Astrocyte (in vitro differentiated cells and primary cell): ENCODE results near the gene NXPH1. TPM values are rescaled to one million over a fixed set of nuclear protein-coding genes. Genes with fewer than 3 reads are reported as not detected.

Source experiments
- DNase-seq: peaks from one replicate; pipeline ENCODE4 v3.0.0-alpha.2; 2010; ENCODE audit warnings: low read depth
- FAIRE-seq: peaks from 2 replicates; lab custom pipeline; 2011; peaks lifted over from hg19 to GRCh38; lab: Jason Lieb, UNC
- H2AFZ ChIP-seq: 2 replicates; pipeline ENCODE4 v1.6.0; 2012; ENCODE audit warnings: low read depth, low read length, inconsistent platforms
- H3K27ac ChIP-seq: 2 replicates; pipeline ENCODE4 v1.5.1; 2011; ENCODE audit warnings: low read depth, low read length, inconsistent platforms
- H3K27me3 ChIP-seq: 2 replicates; pipeline ENCODE4 v1.6.0; 2011; ENCODE audit warnings: low read length, inconsistent platforms; ENCODE audit not compliant: insufficient read depth
- H3K36me3 ChIP-seq: 2 replicates; pipeline ENCODE4 v1.5.1; 2011; ENCODE audit warnings: low read length, inconsistent platforms; ENCODE audit not compliant: insufficient read depth
- H3K4me1 ChIP-seq: 2 replicates; pipeline ENCODE4 v1.5.1; 2011; ENCODE audit warnings: low read length, inconsistent platforms; ENCODE audit not compliant: insufficient read depth
- H3K4me2 ChIP-seq: 2 replicates; pipeline ENCODE4 v1.6.0; 2012; ENCODE audit warnings: low read length, inconsistent platforms
- H3K4me3 ChIP-seq: 2 replicates; pipeline ENCODE4 v1.5.1; 2011; ENCODE audit warnings: low read depth, mild to moderate bottlenecking, low read length, inconsistent platforms; ENCODE audit not compliant: insufficient read depth
- H3K79me2 ChIP-seq: 2 replicates; pipeline ENCODE4 v1.6.0; 2012; ENCODE audit warnings: mild to moderate bottlenecking, low read length, inconsistent platforms; ENCODE audit not compliant: insufficient read depth
- H3K9ac ChIP-seq: 2 replicates; pipeline ENCODE4 v1.6.0; 2012; ENCODE audit warnings: mild to moderate bottlenecking, low read length, inconsistent platforms
- H3K9me3 ChIP-seq: 2 replicates; pipeline ENCODE4 v1.5.1; 2012; ENCODE audit warnings: low read depth, mild to moderate bottlenecking, low read length, inconsistent platforms; ENCODE audit not compliant: insufficient read depth
- H4K20me1 ChIP-seq: 2 replicates; pipeline ENCODE4 v1.6.0; 2012; ENCODE audit warnings: low read length, inconsistent platforms; ENCODE audit not compliant: insufficient read depth
- H3K27ac Mint-ChIP-seq: one replicate; pipeline ENCODE4 v1.8.0; 2021; ENCODE audit warnings: mild to moderate bottlenecking, mixed read lengths; ENCODE audit not compliant: unreplicated experiment
- H3K27me3 Mint-ChIP-seq: one replicate; pipeline ENCODE4 v1.8.0; 2021; ENCODE audit warnings: low read depth, mixed read lengths; ENCODE audit not compliant: unreplicated experiment
- H3K36me3 Mint-ChIP-seq: one replicate; pipeline ENCODE4 v1.8.0; 2021; ENCODE audit warnings: low read depth, mixed read lengths; ENCODE audit not compliant: unreplicated experiment
- H3K4me1 Mint-ChIP-seq: one replicate; pipeline ENCODE4 v1.8.0; 2021; ENCODE audit warnings: low read depth, mixed read lengths; ENCODE audit not compliant: unreplicated experiment
- H3K4me3 Mint-ChIP-seq: one replicate; pipeline ENCODE4 v1.8.0; 2021; ENCODE audit warnings: mild to moderate bottlenecking, moderate library complexity, mixed read lengths; ENCODE audit not compliant: unreplicated experiment
- H3K9me3 Mint-ChIP-seq: one replicate; pipeline ENCODE4 v1.8.0; 2021; ENCODE audit warnings: mild to moderate bottlenecking, mixed read lengths; ENCODE audit not compliant: unreplicated experiment
- EZH2 ChIP-seq: IDR thresholded peaks from 2 replicates; pipeline ENCODE4 v1.6.1; 2012; ENCODE audit warnings: mild to moderate bottlenecking, low read length, inconsistent platforms; ENCODE audit not compliant: insufficient read depth
- total RNA-seq: library from RNA; stranded (reverse); gene quantifications from 2 replicates; pipeline ENCODE4 v1.2.1, GENCODE V29; 2021
- TF ChIP-seq, protein P1 (sequence below): IDR thresholded peaks from 2 replicates; pipeline ENCODE4 v1.5.1; 2011; ENCODE audit warnings: low read depth, mild to moderate bottlenecking, inconsistent platforms, low read length, moderate library complexity; ENCODE audit not compliant: insufficient read depth

Gene NXPH1
- total RNA-seq, 1 donor from 2014 or later = 0.16 TPM

DNA sequence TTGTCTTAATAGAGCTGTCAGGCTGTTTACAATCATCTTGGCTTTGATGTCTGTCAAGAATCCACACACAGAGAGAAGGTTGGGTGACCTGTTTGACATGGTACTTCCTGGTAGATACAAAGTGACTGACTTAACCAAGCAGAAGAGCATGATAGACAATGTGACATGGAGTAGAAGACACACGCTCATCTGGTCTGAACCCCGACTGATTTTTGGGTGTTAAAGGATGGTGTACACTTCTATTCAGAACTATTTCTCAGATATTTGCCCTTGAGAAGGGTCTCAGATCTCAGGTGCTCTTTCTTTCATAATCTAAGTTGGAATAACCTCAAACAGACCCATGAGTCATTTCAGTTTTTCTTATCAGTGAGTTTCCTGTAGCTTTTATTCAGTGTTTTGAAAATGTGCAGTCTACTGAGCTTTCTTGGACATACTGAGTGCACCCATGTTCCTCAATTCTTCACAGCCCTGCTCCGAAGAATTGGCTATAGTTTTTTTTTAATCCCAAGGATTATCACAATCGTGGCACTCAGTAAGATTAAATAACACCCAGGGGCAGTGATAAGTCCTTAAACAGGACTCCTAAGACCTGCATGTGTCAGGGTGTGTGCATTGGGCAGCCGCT, 46.4 kb upstream of the NXPH1 start:
- Histone ChIP-seq H2AFZ (no peak overlapping the region), H3K9me3 (no peaks in the 10 kb centered on the region), H4K20me1 (no peaks in the 10 kb centered on the region), H3K79me2 (no peaks in the 10 kb centered on the region), H3K4me2 (no peak overlapping the region), H3K36me3 (no peaks in the 10 kb centered on the region), H3K9ac (no peak overlapping the region), H3K4me3 (no peak overlapping the region), H3K27ac (no peak overlapping the region), H3K27me3 (no peaks in the 10 kb centered on the region), H3K4me1 (no peaks in the 10 kb centered on the region)
- no peak overlapping the region for H3K27ac Mint-ChIP-seq
- H3K27me3 Mint-ChIP-seq = no peaks in the 10 kb centered on the region
- FAIRE-seq = no peak
- no peaks in the 10 kb centered on the region for H3K36me3 Mint-ChIP-seq
- H3K9me3 Mint-ChIP-seq = no peaks in the 10 kb centered on the region
- H3K4me3 Mint-ChIP-seq = no peak overlapping the region
- TF ChIP-seq EZH2 = no peak
- TF ChIP-seq, protein P1, sequence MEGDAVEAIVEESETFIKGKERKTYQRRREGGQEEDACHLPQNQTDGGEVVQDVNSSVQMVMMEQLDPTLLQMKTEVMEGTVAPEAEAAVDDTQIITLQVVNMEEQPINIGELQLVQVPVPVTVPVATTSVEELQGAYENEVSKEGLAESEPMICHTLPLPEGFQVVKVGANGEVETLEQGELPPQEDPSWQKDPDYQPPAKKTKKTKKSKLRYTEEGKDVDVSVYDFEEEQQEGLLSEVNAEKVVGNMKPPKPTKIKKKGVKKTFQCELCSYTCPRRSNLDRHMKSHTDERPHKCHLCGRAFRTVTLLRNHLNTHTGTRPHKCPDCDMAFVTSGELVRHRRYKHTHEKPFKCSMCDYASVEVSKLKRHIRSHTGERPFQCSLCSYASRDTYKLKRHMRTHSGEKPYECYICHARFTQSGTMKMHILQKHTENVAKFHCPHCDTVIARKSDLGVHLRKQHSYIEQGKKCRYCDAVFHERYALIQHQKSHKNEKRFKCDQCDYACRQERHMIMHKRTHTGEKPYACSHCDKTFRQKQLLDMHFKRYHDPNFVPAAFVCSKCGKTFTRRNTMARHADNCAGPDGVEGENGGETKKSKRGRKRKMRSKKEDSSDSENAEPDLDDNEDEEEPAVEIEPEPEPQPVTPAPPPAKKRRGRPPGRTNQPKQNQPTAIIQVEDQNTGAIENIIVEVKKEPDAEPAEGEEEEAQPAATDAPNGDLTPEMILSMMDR = no peak
- no peak for DNase-seq
- H3K4me1 Mint-ChIP-seq = peaks cover 7% of the 10 kb centered on the region

DNA sequence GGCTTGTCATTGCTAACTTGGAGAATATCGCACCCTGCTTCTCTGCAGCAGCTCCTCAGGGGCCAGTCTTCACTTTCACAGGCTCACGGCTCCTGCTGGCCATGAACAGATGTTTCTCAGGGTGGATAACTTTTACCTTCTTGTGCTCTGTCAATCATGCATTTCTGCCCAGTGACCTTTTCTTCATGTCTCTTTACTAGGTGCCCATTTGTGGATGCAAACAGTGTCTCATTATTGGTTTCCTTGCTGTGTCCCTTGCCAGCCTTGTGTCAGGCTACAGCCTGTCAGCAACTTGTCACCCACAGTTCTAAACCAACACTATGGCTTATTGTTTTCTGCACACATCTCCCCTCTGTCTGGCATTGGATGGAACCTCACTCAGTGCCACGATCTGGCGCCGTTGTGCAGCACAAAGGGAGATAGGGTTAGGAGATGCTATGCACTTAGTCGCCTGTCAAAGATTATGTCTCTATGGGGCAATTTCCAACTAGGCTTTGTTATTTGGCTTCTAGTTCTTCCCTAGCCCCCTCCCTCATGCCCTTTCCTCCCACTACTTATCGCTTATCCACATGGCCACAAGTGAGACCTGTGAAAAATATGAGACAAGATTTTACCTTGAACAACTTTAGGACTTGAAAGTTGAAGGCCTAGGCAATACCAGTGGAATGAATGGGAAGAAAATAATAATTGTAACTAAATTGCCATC, 45.7 kb upstream of the NXPH1 start:
- Mint-ChIP-seq H3K36me3 (no peaks in the 10 kb centered on the region), H3K9me3 (no peaks in the 10 kb centered on the region), H3K4me3 (no peak overlapping the region), H3K4me1 (peaks cover 7% of the 10 kb centered on the region), H3K27me3 (no peaks in the 10 kb centered on the region), H3K27ac (no peak overlapping the region)
- no peaks in the 10 kb centered on the region for H3K36me3 ChIP-seq
- no peaks in the 10 kb centered on the region for H3K9me3 ChIP-seq
- H3K79me2 ChIP-seq = no peaks in the 10 kb centered on the region
- no peak for FAIRE-seq
- no peak overlapping the region for H2AFZ ChIP-seq
- no peak overlapping the region for H3K27ac ChIP-seq
- no peak overlapping the region for H3K4me2 ChIP-seq
- DNase-seq = no peak
- H3K27me3 ChIP-seq = no peaks in the 10 kb centered on the region
- no peaks in the 10 kb centered on the region for H3K4me1 ChIP-seq
- no peak overlapping the region for H3K4me3 ChIP-seq
- no peaks in the 10 kb centered on the region for H4K20me1 ChIP-seq
- TF ChIP-seq, protein P1 = no peak
- TF ChIP-seq EZH2 = no peak
- H3K9ac ChIP-seq = no peak overlapping the region

DNA sequence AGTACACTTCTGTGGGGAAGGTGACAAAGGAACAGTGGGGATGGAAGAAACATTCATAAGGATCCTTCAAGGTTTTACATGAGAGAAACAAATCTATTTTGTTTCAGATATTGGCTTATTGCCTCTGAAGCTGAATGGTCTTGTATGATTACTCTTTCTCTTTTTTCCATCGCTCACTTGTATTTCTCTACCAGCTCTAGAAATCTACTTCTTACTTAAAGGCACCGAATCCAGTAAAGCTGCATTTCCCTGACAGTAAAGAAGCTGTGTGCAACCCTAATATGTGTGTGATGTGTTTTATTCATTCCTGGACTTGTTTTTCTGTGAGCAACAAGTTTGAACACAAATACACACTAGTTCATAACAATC, 45.2 kb upstream of the NXPH1 start:
- Histone ChIP-seq H3K27me3 (no peaks in the 10 kb centered on the region), H3K4me2 (no peak overlapping the region), H3K9ac (no peak overlapping the region), H3K79me2 (no peaks in the 10 kb centered on the region), H3K4me1 (no peaks in the 10 kb centered on the region), H3K4me3 (no peak overlapping the region), H4K20me1 (no peaks in the 10 kb centered on the region), H2AFZ (no peak overlapping the region), H3K9me3 (no peaks in the 10 kb centered on the region), H3K27ac (no peak overlapping the region), H3K36me3 (no peaks in the 10 kb centered on the region)
- no peak for FAIRE-seq
- H3K27ac Mint-ChIP-seq = no peak overlapping the region
- no peak overlapping the region for H3K4me3 Mint-ChIP-seq
- H3K9me3 Mint-ChIP-seq = no peaks in the 10 kb centered on the region
- no peak for DNase-seq
- TF ChIP-seq EZH2 = no peak
- TF ChIP-seq, protein P1 = no peak
- H3K27me3 Mint-ChIP-seq = no peaks in the 10 kb centered on the region
- H3K36me3 Mint-ChIP-seq = no peaks in the 10 kb centered on the region
- H3K4me1 Mint-ChIP-seq = peaks cover 7% of the 10 kb centered on the region
